Fibroblast of mammary gland (primary cell): Measurements from ENCODE around the gene C2orf74.

Experiments used
- DNase-seq: peaks from one replicate; pipeline ENCODE4 v3.0.0-alpha.2; 2010; ENCODE audit warnings: low read depth
- H3K4me3 ChIP-seq: 2 replicates; pipeline ENCODE4 v1.5.1; 2011; ENCODE audit warnings: low read depth, mild to moderate bottlenecking, low read length, moderate library complexity; ENCODE audit not compliant: control insufficient read depth
- CTCF ChIP-seq: conservative IDR thresholded peaks from 2 replicates; pipeline ENCODE4 v1.5.1; 2011; ENCODE audit warnings: low read depth, low read length, inconsistent platforms; ENCODE audit not compliant: control insufficient read depth, insufficient read depth

C2orf74 gene

DNA sequence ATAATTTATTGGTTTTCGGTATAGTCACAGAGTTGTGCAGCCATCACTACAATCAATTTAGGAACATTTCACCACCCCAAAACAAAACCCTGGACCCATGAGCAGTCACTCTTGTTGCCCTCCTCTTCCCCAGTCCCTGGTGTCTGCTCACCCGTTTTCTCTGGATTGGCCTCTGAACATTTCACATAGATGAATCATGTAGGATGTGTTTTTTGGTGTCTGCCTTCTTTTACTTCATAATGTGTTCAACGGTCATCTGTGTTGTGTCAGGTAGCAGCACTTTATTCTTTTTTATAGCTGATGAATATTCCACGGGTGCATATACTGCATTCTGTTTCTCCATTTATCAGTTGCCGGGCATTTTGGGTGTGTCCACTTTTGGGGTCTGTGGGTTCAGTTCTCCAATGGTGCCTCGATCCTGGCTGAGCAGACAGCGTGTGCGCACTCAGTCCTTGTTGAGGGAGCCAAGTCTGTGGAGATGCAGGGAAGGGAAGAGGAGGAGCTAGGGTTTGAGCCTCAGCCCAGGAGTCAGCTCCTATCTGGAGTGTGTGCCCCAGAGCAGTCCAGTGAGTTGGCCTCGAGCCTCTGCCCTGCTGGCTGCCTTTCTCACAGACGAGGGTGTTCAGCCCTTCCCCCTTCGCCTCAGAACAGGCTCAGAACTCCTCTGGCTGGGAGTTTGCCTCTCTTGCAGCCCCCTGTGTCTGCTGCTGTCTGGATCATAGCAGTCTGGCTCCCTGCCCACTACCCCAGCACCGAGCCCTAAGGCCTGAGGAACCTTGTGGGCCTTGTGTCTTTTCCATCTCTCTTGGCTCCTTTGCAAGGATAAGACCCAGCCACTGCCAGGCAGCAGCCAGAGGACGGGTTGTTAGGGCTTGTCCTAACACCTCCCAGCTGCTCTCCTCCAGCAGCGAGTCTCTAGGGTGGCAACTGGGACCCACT is 18.0 kb downstream of the C2orf74 start:
- H3K4me3 ChIP-seq: peak overlapping the region; percentile 36
- TF ChIP-seq CTCF: no peak
- peak; percentile 88 for DNase-seq

- no peak overlapping the region for H3K4me3 ChIP-seq
- no peak for DNase-seq
- TF ChIP-seq CTCF: no peak
Observed at GRCh38 chr2:61180686-61181085, 18.7 kb downstream of the C2orf74 start.

- no peak for TF ChIP-seq CTCF
- no peak overlapping the region for H3K4me3 ChIP-seq
- DNase-seq: peak; percentile 38
Observed at GRCh38 chr2:61181382-61182058, 19.5 kb downstream of the C2orf74 start.

DNA sequence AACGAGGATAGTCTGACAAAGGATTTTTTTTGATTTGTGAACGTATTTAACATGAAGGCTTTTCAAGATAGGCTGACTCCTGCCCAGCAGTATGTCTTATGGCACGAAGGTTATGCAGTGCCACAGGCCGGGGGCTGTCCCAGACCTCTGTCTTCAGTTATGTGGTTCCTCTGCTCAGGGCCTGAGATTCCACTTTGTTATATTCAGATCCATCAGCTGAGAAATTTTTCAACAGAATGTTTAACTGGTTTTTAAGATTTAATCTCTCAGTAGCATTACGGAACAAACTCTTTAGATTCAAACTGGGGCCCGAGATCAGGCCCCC is 20.0 kb downstream of the C2orf74 start:
- DNase-seq: no peak
- no peak overlapping the region for H3K4me3 ChIP-seq
- no peak for TF ChIP-seq CTCF

DNA sequence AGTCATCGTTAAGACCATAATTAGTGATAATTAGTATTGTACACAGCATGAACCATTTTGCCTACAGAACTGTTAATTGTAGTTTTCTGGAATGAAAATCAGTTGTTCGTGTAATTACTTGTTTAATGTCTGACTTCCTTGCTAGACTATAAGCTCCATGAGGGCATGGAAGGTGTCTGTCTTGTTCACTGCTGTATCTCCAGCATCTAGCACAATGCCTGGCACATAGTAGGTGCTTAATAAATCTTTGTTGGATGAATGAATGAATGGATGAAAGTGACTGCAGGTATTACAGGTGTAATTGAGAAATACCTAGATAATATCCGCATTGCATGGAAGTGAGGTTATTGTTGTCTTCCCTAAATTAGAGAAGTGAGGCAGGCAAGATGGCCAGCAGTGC is 21.8 kb downstream of the C2orf74 start:
- H3K4me3 ChIP-seq: no peak overlapping the region
- TF ChIP-seq CTCF: no peak
- no peak for DNase-seq

- no peak overlapping the region for H3K4me3 ChIP-seq
- TF ChIP-seq CTCF: no peak
- DNase-seq: no peak
Observed at GRCh38 chr2:61184263-61184662, 22.3 kb downstream of the C2orf74 start.
